T follicular helper cell (primary cell): ENCODE results near the gene DLX2.
"Not testable (repeated sequence)": the region's sequence is repeated elsewhere in the genome, so short reads cannot be mapped to it uniquely, and the experiment has no call there.

Experiments used
- DNase-seq: peaks from one replicate; pipeline ENCODE4 v3.0.0-alpha.2; 2020; ENCODE audit warnings: low read depth

Gene DLX2

DNA sequence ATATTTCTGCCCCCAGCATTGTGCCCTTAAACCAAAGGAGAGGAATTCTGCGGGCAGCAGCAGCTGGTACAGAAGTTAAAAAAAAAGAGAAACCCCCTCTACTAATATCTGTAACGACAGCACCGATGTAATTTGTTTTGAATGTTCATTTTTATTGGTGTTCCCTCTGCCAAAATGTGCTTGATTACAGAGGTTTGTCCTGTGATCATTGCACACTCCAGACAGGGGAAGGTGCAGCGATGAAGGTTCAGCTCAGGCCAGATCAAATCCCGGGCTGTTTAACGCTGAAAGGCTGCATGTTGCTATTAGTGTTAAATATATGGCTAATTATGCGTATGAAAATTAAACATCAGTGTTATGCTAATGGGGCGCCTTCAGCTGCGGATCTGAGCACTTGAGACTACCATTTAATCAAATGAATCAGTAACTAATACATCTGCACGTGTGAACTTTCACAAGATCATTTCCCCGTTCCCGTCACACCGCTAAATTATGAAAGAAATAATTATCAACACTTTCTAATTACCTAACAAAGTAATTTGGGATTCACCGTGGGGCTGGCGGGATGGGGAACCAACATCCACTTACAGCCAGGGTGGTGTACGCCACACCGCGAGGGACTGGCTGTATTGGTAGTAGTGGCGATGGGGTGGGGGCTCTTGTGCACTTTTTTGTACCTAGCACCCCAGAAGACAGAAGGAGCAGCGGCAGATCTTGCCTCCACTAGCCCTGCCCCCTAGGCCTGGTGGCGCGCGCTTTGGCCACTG lies 18.9 kb downstream of the DLX2 start:
- DNase-seq, result no peak

DNA sequence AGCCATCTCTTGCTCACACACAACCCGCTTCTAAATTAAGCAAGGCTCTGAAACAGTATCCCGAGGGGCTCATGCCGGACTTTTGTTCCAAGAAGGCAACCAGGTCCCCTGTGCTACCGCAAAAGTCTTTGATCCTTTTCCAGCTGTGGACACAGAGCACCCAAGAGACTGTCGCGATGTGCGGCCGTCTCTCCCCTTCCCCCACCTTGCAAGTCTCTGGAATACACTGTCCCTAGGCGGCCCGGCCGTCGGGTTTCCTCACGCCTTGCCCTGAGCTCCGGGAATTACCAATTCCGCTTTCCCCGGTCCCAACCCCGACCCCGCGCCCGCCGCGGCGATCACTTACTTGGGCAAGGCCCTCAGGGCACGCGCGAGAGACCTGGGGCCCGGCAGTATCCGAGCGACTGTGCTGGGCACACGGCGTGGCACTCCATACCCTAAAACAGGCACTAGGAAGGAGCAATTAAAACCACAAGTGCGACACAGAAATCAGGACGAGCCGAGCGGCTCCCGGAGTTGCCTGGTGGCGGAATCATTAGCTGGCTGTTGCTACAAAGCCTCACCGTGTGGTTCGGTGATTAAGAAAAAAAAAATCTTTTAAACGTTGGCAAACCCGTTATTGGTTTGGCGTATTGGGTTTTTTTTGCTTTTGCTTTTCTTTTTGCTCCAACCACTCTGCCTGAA lies 19.6 kb downstream of the DLX2 start:
- no peak for DNase-seq

DNA sequence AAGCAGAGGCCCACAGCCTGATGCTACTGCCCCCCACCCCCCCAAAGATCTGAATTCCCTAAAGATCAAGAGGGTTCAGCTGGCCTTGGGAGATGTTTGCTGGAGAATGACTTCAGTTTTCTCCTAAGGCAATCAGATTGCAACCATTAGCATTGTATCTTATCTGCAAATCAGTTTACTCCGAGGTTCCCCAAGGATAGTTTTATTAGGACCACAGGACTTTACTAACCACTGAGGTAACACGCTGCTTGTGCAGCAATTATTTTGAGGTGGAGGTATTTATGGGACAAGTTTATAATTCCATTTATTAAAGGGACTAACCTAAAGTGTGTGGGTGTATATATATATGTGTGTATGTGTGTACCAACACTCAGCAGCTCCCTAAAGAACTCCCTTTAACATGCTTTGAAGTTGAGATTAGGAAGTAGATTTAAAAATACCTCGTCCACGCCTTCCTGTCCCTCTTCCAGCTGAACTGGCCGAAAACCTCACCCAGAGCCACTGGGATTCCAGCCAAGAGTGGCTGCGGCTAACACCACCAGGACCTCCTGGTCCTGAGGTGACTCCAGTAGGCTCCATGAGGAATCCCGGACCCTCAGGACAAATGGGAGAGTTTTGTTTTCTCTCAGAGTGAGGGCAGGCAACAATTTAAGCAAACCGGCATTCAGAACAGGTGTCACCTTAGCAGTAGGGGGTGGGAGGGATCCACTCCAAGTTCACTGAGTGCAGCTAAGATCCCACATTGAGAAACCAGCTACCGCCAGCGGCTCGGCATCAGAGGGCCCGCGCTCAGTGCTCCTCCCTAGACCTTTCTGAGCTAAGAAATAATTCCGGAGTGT lies 20.4 kb downstream of the DLX2 start:
- DNase-seq, result no peak

DNA sequence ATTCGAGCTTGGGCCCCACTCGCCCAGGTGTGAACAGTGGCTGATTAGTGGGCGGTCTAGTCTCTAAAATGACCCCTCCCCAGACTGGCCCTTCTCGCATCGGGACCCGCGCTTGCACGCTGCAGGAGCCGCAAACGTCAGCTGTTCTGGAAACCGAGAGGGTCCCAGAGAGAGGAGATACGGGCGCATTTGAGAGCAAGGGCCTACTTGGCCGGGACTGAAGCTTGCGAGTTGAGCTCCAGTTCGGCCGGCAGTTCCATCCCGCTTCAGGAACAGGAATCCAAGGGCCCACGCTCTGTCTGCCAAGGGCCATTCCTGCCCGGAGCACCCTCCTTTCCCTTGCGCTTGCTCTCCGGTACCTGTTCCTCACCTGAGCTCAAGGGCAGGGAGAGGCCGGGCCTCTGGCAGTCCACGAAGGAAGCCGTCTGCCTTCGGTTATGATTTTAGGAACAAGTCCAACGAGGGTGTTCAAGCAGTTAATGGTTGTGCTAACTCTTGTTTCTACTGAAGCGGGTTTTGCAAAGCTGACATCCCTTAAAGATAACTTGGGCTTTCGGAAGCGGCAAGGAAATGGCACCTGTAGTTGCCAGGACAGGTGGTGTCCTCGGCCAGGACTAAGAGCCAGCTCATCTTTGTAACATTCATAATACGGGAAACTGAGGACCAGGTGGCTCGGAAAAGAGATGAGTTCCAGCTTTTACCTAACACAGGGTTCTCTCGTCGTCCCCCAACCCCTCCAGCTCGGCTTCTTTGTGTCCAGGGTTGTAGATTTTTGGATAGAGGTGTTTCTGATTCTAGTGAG lies 21.3 kb downstream of the DLX2 start:
- no peak for DNase-seq

DNA sequence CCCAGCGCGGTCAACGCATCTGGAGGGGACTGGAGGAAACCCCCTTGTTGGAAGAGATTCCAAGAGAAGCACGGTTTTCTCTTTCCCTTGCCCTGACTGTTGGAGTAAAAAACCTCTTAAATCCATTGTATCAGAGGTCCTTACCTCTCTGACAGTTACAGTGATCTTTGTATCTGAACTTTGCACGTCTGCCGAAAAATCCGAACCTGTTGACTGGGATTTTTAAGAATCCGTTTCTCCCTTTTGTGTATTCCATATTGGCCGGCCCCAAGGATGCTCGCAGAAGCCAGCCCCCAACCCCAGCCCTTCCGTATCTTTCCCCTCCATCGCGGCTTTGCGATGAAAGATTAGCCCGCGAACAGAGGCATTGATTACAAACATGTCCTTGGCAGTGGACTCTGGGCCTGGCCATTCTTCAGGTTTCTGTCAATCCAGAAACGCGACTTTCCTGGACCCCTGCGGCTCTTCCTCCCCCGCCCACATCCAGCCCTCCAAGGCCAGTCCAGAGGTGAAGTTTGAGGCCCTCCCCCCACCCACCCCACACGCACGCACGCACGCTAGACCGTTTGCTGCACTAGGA lies 22.0 kb downstream of the DLX2 start:
- DNase-seq, result no peak

DNA sequence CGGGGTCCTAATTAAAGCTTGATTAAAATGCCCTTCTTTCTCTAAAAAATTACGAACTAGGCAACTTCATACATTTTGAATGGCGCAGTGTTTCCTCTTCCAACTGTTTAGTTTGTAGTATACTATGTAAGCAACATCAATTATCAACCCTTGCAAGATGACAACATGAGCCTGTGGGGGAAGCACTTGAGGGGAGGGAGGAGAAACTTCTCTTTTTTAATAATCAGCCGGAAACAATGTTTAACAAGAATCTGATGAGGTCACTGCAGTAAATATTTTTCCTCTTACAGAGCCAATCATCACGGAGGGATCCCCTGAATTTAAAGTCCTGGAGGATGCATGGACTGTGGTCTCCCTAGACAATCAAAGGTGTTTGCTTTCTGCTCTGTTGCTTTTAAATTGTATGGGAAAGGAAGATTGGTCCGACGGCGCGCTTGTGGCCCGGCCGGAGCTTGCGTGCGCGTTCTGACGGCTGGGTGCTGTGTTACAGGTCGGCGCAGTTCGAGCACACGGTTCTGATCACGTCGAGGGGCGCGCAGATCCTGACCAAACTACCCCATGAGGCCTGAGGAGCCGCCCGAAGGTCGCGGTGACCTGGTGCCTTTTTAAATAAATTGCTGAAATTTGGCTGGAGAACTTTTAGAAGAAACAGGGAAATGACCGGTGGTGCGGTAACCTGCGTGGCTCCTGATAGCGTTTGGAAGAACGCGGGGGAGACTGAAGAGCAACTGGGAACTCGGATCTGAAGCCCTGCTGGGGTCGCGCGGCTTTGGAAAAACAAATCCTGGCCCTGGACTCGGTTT lies 22.7 kb downstream of the DLX2 start:
- DNase-seq, result no peak

DNA sequence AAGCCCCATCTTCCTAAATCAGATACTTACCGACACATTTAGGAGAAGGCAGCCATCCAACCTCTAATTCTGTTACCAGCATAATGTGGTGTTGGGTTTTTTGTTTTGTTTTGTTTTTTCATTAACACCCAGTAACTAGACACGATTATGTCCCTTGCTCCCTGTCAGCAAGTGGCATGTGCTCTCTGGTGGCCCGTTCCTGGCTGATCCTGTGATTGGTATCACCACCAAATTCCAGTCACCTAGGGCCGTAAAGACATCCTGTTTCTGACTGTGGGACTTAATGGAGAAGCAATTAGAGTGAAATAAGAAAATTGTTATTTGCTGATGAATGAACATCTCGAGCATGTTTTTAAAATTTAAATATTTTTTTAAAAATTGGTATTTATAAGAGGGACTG lies 23.3 kb downstream of the DLX2 start:
- no peak for DNase-seq

DNA sequence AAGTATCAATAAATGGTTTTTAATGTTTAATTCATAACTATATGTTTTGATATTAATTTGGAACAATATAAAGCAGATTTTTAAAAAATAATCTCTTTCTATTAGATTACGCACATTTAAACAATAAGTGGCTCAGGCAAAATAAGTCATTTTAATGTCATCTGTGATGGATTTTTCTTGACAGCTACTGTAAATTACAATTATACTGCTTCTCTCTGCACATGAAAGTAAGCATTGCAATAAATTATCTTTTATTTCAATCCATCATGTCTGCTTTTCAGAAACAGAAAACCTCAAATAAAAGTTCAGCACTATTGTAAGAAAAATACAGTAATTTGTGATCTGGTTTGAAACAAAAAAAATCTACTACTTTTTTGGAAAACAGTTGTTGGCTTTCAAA lies 28.4 kb downstream of the DLX2 start:
- DNase-seq, result no peak

DNA sequence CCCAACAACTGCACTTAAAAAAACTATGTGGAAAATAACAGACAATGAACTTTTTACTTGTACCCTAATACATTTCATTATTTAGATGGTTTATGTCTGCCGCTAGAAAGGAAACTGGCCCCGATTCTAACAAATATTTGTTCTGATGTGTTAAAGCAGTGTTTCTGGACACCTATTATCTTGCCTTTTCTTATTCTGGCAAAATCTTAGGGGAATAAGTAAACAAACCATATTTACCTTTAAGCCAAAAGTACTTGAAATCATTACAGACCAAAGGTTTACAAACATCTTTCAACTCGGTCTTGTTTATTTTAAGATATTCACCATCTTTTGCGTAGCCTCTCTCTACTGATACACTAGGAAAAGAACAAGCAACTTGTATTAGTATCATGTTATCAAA lies 29.2 kb downstream of the DLX2 start:
- no peak for DNase-seq

DNA sequence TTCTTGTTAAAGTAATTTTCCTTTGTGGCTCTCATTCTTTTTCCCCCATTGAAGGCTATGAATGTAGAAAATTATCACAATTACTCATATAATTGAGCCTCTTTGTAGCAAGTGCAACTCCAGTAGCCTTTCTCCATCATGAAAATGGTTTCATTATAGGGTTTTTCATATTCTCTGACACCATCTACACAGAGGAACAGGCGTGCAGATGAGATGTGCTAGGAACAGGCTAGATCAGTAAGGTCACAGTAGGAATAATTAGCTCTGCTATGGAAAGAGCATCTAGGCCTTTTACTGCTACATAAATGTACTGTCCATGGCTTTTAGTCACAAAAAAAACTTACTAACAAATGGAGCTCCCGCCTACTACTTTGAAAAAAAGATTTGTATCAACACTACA lies 30.0 kb downstream of the DLX2 start:
- DNase-seq, result no peak

DNA sequence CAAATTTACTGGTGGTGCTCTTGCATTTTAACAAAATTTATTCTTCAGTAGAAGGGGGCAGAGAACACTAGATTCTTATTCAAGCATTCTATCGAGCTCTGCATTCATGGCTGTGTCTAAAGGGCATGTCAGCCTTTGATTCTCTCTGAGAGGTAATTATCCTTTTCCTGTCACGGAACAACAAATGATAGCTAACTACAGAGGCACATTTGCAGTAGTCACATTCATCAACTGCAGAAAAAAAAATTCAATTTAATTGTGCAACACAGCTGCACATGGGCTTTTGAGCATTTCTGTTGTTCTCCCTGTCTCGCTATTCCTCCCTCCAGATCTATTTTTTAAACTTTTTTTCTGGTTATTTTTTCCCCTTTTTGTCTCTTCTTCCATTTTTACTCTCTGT lies 30.4 kb downstream of the DLX2 start:
- no peak for DNase-seq

DNA sequence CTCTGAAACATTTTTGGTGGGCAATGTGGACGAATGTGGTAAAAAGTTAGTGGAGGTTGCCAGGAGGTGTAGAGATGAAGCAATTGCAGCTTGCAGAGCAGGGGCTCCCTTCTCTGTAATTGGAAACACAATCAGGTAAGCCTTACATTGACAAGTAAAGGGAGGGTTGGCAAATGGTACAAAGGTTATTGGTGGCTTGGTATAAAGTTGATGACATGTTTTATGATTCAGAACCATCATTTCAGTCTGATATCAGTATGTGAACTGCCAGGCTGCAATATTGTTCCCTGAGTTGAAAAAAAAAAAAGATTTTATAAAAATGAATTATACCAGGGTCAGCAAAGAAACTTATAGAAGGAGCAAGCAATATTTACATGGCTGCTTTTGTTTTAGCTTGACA lies 31.8 kb downstream of the DLX2 start:
- no peak for DNase-seq

DNA sequence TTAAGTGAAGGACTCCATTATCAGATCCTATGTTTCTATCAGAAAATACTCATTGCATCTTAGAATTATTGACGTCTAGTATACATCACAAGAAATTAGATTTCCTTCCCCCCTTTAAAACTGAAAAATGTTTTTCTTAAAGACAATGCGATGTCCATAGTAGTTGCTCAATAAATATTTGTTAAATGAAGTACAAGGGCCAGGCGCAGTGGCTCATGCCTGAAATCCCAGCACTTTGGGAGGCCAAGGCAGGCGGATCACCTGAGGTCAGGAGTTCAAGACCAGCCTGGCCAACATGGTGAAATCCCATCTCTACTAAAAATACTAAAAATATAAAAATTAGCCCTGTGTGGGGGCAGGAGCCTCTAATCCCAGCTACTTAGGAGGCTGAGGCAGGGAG lies 34.8 kb downstream of the DLX2 start:
- not testable (repeated sequence) for DNase-seq

DNA sequence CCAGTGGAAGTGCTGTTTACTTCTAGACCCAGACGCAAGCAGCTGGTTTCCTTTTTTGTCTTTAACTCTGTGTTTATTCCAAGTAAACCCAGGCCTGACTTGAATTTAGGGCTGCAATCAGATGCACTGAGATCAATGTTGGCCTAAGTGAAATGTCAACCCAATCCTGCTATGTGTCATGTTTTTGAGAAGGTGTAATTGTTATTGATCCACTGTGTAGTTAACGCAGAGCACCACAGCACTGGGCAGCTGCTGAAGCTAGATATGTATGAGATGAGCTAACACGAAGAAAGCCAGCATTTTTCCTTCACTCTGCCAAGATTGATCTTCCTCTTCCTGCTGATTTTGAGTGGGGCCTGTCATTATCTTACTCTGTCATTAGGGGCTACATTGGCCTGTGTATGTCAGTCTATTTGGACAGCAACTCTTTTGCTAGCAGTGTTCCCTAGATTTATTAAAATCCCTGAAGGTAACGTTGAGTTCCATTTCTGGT lies 36.3 kb downstream of the DLX2 start:
- no peak for DNase-seq

DNA sequence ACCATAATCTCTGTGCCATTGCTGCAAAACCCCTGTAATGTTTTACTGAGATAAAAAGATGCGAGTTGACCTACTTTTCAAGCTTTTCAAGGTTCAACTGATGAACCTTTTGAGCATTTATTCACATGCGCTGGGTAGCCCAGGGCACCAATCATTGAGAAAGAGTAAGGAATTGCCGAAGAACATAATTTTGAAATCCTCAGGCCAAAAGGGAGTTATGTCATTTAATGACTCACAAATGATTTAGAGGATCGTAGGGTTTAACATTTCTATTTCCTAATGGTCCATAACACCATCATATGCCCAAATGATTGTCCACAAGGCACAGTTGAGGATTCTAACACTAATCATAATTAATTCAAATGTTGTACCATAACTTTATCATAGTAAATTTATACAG lies 37.6 kb downstream of the DLX2 start:
- no peak for DNase-seq

DNA sequence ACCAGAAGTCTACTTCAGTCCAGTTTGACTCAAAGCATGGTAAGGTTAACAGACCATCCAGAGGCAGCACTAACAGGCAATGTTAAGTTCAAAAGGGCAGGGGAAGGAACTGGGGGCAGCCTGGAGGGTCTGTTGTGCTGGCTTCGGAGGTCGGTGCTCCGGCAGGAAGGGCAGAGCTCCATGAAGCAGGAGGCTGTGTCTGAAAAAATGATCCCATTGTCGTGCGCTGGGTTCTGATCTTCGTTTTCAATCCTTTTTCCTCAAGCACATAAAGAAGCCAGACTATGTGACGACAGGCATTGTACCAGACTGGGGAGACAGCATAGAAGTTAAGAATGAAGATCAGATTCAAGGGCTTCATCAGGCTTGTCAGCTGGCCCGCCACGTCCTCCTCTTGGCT lies 39.3 kb downstream of the DLX2 start:
- DNase-seq, result no peak

DNA sequence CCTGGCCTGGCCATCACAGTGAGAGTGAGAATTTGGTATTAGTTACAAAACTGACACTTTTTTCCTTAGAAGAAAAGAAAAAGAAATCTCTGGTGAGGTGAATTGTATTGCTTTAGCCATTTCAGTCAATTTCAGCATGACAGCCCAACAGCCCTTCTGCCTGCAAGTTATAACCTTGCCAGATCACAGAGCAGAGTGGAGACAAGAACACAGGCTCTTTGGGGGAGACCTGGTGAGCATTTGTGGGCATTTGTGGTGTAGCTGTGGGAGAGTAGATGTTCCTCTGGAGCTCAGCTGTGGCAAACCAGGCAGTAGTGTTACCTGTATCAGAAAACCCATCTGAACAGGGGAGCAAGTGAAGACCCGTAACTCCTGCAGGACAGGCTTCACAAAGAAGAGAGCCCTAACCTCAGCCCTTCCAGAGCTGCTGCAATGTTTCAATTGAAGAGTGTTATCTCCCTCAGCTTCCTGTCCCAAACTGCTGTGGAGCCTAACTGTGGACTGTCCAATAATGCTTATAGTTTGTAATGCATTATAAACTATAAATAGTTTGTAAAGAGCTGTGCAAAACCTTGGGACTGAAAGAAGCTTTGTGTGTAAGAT lies 40.2 kb downstream of the DLX2 start:
- DNase-seq, result no peak

DNA sequence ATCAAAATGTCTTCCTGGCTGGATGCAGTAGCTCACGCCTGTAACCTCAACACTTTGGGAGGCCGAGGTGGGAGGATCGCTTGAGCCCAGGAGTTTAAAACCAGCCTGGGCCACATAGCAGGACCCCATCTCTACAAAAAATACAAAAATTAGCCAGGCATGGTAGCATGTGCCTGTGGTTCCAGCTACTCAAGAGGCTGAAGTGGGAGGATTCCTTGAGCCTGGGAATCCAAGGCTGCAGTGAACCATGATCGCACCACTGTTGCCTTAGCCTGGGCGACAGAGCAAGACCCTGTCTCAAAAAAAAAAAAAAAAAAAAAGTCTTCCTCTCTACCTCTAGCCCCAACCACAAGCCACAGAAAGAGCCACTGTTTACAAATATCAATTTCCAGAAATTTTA lies 42.6 kb downstream of the DLX2 start:
- DNase-seq, result not testable (repeated sequence)

DNA sequence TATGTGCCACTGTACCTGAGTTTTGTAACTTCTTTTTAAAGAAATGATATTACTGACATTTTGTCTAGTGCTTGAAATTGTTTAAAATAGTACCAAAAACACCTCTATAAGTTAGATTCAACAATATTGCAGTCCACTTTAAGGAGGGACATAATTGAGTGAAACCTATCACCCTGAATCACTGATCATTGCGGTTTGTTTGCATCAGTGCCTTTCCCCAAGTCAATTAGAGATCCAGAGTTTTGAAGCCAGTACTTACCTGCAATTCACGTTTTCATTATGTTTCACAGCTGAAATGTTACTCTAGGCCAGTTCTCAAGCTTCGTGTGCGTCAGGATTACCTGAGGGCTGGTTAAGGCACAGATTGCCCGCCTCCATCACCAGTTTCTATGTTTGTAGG lies 44.0 kb downstream of the DLX2 start:
- no peak for DNase-seq

DNA sequence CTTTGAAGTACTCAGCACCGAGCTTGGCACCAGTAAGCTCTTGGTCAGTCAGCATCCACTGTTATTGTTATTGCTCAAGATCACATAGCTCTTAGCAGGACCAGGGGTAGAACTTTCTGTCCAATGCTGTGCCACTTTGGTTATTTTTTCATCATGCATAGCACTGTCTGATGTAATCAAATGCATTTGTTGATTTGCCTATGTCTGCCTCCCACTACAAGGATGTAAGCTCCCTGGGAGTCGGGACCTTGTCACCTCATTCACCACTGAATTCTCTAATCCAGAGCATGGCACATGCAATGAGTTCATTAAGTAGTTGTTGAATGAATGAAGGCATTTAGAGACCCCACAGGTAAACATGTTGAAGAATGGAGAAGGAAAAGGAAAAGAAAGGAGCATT lies 46.4 kb downstream of the DLX2 start:
- no peak for DNase-seq
